Osteocyte (in vitro differentiated cells): ENCODE data around the gene IFNB1. TPM values are rescaled to one million over a fixed set of nuclear protein-coding genes. Genes with fewer than 3 reads are reported as not detected.

Experiments used
- DNase-seq: peaks from one replicate; pipeline ENCODE4 v3.0.0; 2021; ENCODE audit warnings: mixed read lengths; ENCODE audit not compliant: unreplicated experiment; ENCODE audit errors: extremely low spot score
- H3K27ac Mint-ChIP-seq: one replicate; pipeline ENCODE4 v1.8.0; 2021; ENCODE audit warnings: mild to moderate bottlenecking, mixed read lengths; ENCODE audit not compliant: unreplicated experiment
- H3K27me3 Mint-ChIP-seq: one replicate; pipeline ENCODE4 v1.8.0; 2021; ENCODE audit warnings: mixed read lengths; ENCODE audit not compliant: unreplicated experiment
- H3K36me3 Mint-ChIP-seq: one replicate; pipeline ENCODE4 v1.8.0; 2021; ENCODE audit warnings: mixed read lengths; ENCODE audit not compliant: unreplicated experiment
- H3K4me1 Mint-ChIP-seq: one replicate; pipeline ENCODE4 v1.8.0; 2021; ENCODE audit warnings: mixed read lengths; ENCODE audit not compliant: unreplicated experiment
- H3K4me3 Mint-ChIP-seq: one replicate; pipeline ENCODE4 v1.8.0; 2021; ENCODE audit warnings: mild to moderate bottlenecking, moderate library complexity, mixed read lengths; ENCODE audit not compliant: unreplicated experiment
- H3K9me3 Mint-ChIP-seq: one replicate; pipeline ENCODE4 v1.8.0; 2021; ENCODE audit warnings: mixed read lengths; ENCODE audit not compliant: unreplicated experiment
- total RNA-seq: library from RNA; stranded (reverse); gene quantifications from 2 replicates; pipeline ENCODE4 v1.2.1, GENCODE V29; 2021
- TF ChIP-seq, protein P1 (sequence below): fragments of 200-600 bp; sonication (generic); IDR thresholded peaks from 2 replicates; pipeline ENCODE4 v1.5.0; 2021; ENCODE audit warnings: antibody characterized with exemption, mild to moderate bottlenecking, moderate library complexity

Gene IFNB1
- total RNA-seq, 1 donor from 2014 or later: not detected

- DNase-seq: no peak
- Mint-ChIP-seq H3K36me3 (peaks cover 2% of the 10 kb centered on the region), H3K9me3 (peaks cover 9% of the 10 kb centered on the region), H3K4me1 (peaks cover 8% of the 10 kb centered on the region), H3K4me3 (no peak overlapping the region), H3K27me3 (no peaks in the 10 kb centered on the region), H3K27ac (no peak overlapping the region)
- TF ChIP-seq, protein P1, sequence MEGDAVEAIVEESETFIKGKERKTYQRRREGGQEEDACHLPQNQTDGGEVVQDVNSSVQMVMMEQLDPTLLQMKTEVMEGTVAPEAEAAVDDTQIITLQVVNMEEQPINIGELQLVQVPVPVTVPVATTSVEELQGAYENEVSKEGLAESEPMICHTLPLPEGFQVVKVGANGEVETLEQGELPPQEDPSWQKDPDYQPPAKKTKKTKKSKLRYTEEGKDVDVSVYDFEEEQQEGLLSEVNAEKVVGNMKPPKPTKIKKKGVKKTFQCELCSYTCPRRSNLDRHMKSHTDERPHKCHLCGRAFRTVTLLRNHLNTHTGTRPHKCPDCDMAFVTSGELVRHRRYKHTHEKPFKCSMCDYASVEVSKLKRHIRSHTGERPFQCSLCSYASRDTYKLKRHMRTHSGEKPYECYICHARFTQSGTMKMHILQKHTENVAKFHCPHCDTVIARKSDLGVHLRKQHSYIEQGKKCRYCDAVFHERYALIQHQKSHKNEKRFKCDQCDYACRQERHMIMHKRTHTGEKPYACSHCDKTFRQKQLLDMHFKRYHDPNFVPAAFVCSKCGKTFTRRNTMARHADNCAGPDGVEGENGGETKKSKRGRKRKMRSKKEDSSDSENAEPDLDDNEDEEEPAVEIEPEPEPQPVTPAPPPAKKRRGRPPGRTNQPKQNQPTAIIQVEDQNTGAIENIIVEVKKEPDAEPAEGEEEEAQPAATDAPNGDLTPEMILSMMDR: no peak
Observed at GRCh38 chr9:21084242-21084850, 6.6 kb upstream of the IFNB1 start.

- DNase-seq: no peak
- Mint-ChIP-seq H3K27ac (no peak overlapping the region), H3K9me3 (peaks cover 15% of the 10 kb centered on the region), H3K4me3 (no peak overlapping the region), H3K27me3 (no peaks in the 10 kb centered on the region), H3K4me1 (peaks cover 8% of the 10 kb centered on the region), H3K36me3 (peaks cover 4% of the 10 kb centered on the region)
- TF ChIP-seq, protein P1: no peak
Observed at GRCh38 chr9:21082671-21083070, 4.9 kb upstream of the IFNB1 start.

- H3K27me3 Mint-ChIP-seq: no peaks in the 10 kb centered on the region
- no peak for DNase-seq
- no peak overlapping the region for H3K4me3 Mint-ChIP-seq
- TF ChIP-seq, protein P1: no peak
- peaks cover 4% of the 10 kb centered on the region for H3K36me3 Mint-ChIP-seq
- peaks cover 15% of the 10 kb centered on the region for H3K9me3 Mint-ChIP-seq
- peaks cover 8% of the 10 kb centered on the region for H3K4me1 Mint-ChIP-seq
- no peak overlapping the region for H3K27ac Mint-ChIP-seq
Observed at GRCh38 chr9:21081999-21082398, 4.3 kb upstream of the IFNB1 start.

DNA sequence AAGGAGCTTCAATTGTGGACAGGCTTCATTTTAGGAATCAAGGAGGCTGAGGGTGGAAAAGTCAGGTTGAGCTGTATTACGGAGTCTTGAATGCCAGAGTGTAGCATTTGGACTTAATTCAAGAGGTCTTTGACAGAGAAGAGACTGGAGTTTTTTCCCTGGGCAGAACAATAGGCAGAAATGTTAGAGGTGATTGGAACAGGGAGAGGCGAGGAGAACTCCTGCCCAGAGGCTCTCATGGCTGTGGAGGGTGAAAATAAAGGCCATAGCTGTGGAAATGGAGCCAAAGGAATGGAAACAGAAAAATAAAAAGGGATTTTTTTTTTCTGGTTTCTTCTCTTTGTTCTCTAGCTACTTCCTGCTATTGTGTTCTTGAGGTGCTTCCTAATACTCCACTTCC is 3.7 kb upstream of the IFNB1 start:
- Mint-ChIP-seq H3K36me3 (peaks cover 4% of the 10 kb centered on the region), H3K27ac (no peak overlapping the region), H3K4me1 (peaks cover 8% of the 10 kb centered on the region), H3K4me3 (no peak overlapping the region), H3K27me3 (no peaks in the 10 kb centered on the region), H3K9me3 (peaks cover 15% of the 10 kb centered on the region)
- DNase-seq: no peak
- TF ChIP-seq, protein P1: no peak

DNA sequence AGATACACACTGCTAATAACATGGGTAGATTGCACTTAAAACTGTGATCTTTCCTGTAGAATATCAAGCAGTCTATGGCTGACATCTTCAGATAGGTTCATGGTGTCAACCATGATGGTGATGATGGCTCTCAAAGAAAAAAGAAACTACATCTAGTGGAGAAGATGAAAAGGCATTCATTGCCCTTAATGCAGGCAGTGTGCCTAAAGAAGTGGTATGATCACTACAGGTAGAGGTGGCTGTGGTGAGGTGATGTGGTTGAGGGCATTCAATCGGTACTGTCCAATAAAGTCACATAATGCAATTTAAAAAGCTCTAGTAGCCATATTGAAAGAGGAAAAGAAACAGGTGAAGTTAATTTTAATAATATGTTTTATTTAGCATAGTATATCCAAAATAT is 3.1 kb upstream of the IFNB1 start:
- H3K36me3 Mint-ChIP-seq: peaks cover 2% of the 10 kb centered on the region
- peaks cover 10% of the 10 kb centered on the region for H3K9me3 Mint-ChIP-seq
- no peak overlapping the region for H3K4me3 Mint-ChIP-seq

More for the DNA sequence above, 3.1 kb upstream of the IFNB1 start:
- TF ChIP-seq, protein P1: no peak
- Mint-ChIP-seq H3K27ac (no peak overlapping the region), H3K27me3 (no peaks in the 10 kb centered on the region), H3K4me1 (peaks cover 8% of the 10 kb centered on the region)
- DNase-seq: no peak
